IPS-18c (cell line): Measurements from ENCODE around the gene IQCK.

Experiments used
- H3K4me3 ChIP-seq: 2 replicates; pipeline ENCODE4 v1.7.0; 2013; ENCODE audit warnings: low read depth, mild to moderate bottlenecking, low read length, moderate library complexity; ENCODE audit not compliant: insufficient read depth
- H3K9me3 ChIP-seq: one replicate; pipeline ENCODE4 v1.6.1; 2013; ENCODE audit warnings: mild to moderate bottlenecking, low read length, moderate library complexity; ENCODE audit not compliant: control insufficient read depth, insufficient read depth

IQCK gene

GRCh38 chr16:19892902-19893301, 174.8 kb downstream of the IQCK start:
- Histone ChIP-seq H3K9me3 (peaks cover 4% of the 10 kb centered on the region), H3K4me3 (no peak overlapping the region)

GRCh38 chr16:19894586-19894985, 176.5 kb downstream of the IQCK start:
- peaks cover 4% of the 10 kb centered on the region for H3K9me3 ChIP-seq
- no peak overlapping the region for H3K4me3 ChIP-seq

GRCh38 chr16:19896951-19897350, 178.9 kb downstream of the IQCK start:
- Histone ChIP-seq H3K9me3 (peaks cover 4% of the 10 kb centered on the region), H3K4me3 (no peak overlapping the region)

GRCh38 chr16:19898166-19898565, 180.1 kb downstream of the IQCK start:
- peaks cover 4% of the 10 kb centered on the region for H3K9me3 ChIP-seq
- no peak overlapping the region for H3K4me3 ChIP-seq

- no peak overlapping the region for H3K4me3 ChIP-seq
- H3K9me3 ChIP-seq: peaks cover 4% of the 10 kb centered on the region
These were observed 181.0 kb downstream of the IQCK start for GRCh38 chr16:19898924-19899604.

- no peak overlapping the region for H3K4me3 ChIP-seq
- peaks cover 4% of the 10 kb centered on the region for H3K9me3 ChIP-seq
These were observed 181.5 kb downstream of the IQCK start for GRCh38 chr16:19899605-19899955.

- Histone ChIP-seq H3K4me3 (no peak overlapping the region), H3K9me3 (no peaks in the 10 kb centered on the region)
These were observed 183.1 kb downstream of the IQCK start for GRCh38 chr16:19901164-19901563.

- no peak overlapping the region for H3K4me3 ChIP-seq
- H3K9me3 ChIP-seq: peaks cover 3% of the 10 kb centered on the region
These were observed 189.3 kb downstream of the IQCK start for GRCh38 chr16:19907161-19907992.
